ENCODE data around the gene CDH22.

Gene CDH22

DNA sequence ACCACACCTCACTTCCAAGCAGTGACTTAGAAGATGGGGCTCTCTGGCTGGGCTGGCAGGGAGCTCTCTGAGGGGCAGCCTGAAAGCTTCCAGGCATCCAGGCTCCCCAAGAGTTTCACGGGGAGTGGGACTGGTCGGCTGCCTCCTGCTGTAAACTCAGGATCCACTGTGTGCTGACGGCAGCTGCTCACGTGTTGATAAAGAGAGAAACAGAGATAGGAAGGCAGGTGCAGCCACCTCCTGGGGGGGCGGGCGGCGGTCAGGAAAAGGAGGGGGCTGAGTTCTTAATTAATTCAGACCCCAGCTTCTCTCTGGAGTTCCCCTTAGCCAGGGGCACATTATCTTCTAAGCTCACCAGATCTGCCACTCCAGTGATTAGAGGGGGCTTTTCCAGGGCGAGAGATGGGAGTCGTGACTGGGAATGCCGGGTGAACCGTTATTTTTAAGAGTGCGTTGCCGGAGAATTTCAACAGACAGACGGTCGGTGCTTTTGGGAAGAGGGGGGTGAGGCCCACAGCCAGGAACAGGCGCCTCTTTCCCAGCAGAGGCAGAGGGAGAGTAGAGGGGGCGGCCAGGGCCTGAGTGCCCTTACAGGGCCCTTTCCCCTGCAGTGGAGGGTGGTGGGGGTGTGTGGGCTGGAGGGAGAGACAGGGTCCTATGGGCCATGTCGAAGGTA, 119.3 kb downstream of the CDH22 start:
- no peak for DNase-seq

DNA sequence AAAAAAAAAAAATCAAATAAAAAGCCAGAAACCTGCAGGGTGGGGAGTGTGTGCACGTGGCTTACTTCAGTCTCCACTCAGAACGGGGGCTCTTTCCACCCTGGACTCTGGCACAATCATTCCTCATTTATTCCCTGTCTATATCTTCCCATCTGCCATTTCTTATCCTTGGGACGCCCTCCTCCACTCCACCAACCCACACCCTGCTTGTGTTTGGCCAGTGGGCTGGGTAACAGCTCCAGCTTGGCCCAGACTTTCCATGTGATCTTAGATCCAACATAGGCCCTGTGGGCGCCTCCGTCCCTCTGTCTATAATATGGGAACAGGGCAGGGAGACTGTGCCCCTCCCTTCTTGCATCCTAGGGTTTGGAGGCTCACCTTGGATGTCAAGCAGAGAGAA, 122.1 kb downstream of the CDH22 start:
- no peak for DNase-seq

DNA sequence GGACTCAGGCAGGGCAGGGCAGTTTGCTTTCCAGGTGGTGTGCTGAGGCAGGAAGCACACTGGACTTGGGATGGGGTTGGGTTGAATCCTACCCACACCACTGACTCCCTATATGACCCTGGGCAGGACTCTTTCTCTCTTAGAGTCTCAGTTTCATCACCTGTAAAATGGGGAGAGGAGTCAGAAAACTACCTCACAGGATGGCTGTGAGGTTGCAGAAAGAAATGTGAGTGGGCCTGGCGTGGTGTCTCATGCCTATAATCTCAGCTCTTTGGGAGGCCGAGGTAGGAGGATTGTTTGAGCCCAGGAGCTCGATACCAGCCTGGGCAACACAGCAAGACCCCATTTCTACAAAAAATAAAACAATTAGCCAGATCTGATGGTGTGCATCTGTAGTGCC, 122.9 kb downstream of the CDH22 start:
- no peak for DNase-seq

DNA sequence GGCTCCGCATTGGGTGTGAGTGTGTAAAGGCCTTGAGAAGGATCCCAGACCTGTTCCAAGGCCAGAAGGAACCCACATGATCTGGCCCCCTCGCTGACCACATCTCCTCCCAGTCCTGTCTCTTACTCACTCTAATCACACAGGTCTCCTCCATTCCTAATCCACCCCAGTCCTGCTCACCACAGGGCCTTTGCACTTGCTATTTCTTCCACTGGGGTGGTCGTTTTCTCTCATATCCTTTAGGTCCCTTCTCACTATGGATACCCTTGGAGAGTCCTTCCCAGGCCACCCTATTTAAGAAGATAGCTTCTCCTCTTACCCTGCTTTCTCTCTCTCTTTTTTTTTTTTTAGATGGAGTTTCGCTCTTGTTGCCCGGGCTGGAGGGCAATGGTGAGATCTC, 124.5 kb downstream of the CDH22 start:
- DNase-seq = no peak

DNA sequence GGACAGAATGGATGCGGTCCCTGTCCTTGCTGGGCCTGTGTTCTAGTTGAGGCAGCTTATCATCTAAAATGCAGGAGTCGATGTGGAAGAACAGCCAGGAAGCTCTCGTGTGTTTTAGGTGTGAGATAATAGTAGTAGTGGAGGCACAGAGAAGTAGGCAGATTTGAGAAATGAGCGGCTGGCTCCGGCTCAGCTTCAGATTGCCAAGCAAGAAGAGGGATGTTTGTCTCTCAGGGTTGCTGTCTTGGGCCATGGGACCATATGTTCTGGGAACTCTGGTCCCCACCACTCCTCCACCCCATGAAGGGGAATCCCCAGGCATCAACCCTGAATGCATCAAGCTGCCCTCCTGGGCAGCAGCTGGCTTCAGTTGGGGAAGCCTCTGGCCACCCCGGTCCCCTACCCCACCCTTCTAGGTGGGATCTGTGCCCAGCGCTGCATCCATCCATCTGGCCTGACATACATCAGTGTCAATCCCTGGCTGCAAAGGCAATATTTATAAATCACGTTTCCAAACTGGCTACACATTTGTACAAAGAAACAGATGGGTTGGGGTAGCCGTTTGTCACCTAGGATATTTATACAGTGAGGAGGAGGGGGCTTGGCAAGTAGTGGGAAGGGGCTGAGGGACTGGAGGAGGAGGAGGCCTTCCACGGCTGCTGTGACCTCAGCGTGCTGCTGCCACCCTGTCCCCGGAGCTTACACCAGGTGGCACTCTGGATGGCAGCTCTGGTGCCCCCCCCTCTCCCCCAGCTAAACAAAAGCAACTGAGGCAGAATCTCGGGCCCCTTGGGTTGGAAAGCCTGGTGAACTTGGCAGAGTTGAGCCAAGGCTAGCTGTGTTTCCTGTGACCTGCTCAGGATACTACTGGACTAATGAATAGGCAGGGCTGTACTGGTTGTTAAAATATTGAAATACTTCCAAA, 125.8 kb downstream of the CDH22 start:
- DNase-seq = no peak

DNA sequence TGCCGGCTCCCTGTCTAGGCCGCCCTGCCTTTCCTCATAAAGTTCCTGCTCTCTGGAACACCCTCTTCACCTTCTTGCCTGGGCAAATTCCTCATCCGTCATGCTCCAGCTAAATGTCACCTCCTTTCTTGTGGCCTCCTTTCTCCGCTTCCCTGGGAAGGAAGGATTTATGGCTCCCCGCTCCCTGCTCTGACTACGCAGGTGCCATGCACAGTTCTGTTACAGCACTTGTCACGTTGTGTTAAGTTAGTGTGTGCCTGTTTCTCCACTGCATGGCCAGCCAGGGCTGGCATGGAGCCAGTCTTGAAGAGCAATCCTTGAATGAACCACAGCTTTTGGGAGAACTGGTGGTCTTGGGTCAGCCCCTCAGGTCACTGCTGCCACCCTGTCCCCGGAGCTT, 128.4 kb downstream of the CDH22 start:
- no peak for DNase-seq

DNA sequence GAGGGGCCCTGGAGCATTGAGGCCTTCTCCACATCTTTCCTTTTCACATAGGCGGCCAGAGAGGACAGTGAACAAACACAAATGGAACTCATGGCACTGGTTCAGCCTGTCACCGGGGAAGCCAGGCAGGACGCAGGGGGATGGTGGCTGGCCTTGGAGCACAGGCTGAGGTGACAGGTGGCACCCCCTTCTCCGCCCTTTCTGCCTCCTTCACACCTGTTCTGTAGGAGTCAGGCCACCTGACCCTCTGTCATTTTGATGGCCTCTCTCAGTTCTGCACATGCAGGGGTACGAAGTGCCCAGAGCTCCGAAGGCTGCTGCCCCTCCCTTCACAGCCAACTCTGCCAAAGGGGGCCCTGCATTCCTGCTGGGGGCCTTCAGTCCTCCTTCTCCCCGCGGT, 129.4 kb downstream of the CDH22 start:
- DNase-seq = no peak

DNA sequence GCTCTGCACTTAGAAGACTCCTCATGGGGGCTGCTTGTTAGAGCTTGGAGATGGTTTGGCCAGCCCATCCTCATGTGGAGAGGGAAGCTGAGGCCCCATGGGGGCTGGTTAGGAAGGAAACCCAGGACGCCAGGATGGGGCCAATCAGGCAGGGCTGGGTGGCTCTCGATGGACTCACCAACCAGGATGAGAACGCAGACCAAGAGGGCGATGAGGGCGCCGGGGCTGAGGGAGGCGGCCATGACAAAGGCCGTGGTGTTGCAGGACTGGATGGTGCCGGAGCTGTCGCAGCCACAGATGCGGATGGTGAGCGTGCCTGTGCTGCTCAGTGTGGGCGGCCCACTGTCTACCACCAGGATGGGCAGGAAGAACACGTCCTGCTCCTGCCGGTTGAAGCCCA, 130.5 kb downstream of the CDH22 start:
- DNase-seq = no peak

DNA sequence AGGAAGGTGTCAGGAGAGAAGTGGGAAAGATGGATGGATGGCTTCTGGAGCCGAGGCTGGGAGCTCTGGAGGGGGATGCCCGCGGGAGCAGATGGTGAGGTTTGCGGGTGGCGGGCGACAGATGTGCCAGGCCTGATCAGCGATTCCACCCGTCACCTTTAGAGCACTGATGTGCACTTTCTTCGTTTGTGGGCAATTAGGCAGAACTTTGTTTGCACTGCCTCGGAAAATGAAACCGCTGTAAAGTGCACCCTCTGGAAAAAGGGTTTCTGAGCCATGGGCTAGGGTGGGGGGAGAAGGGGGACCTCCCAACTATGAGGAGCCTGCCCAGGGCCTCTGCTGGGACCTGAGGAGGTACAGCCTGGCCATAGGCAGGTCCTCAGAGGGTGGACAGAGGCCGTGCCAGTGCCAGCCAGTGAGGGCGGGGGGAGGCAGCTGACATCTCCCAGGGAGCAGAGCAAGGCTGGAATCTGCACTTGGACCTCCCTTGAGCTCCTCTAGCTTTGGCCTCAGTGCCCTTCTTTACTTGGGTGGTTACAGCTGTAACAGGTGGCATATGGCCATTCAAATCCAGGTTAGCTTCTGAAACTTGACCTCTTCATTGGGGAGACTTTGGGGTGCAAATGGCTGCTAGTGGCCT, 131.4 kb downstream of the CDH22 start:
- no peak for DNase-seq

DNA sequence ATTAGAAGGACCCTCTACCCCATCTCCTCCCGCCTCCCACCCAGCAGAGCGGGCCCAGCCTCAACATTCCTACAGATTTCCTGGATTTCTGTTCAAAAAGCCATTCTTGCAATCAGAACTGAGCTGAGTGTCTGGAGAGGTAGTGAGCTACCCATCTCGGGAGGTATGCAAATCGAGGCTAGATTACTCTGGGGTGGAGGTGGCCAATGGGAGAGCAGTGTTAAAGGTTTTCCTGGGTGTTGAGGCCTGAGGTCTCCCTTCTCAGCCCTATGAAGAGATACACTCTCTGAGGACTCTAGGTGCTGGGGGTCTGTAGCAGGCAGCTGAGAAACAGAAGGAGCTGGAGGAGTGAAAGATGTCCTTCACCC, 133.2 kb downstream of the CDH22 start:
- DNase-seq = no peak

DNA sequence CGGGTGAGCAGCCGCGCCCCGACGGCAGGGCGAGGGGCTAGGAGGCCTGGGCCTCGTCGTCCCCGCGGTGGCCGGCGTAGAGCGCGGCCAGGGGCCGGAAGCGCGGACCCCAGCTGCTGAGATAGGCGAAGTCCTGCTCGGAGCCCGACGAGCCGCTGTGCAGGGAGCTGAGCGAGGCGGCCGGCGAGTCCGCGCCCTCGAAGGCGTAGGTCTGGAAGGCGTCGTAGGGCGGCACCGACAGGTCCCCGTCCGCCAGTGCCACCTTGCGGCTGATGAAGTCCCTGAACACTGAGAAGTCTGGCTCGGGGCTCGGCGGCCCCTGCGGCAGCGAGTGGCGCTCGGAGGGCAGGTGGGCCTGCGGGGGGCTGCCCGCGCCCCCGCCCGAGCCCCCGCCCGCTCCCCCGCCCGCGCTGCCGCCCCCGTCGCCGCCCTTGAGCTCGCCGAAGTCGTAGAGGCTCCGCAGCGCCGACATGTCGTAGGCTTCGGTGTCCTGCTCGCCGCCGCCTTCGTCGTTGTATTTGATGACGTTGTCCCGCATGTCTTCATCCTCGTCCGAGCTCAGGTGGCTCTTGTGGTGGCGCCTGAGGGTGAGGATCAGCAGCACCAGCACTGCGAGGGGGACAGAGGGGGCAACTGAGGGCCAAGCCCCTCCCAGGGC, 133.7 kb downstream of the CDH22 start:
- peak; percentile 91 for DNase-seq

DNA sequence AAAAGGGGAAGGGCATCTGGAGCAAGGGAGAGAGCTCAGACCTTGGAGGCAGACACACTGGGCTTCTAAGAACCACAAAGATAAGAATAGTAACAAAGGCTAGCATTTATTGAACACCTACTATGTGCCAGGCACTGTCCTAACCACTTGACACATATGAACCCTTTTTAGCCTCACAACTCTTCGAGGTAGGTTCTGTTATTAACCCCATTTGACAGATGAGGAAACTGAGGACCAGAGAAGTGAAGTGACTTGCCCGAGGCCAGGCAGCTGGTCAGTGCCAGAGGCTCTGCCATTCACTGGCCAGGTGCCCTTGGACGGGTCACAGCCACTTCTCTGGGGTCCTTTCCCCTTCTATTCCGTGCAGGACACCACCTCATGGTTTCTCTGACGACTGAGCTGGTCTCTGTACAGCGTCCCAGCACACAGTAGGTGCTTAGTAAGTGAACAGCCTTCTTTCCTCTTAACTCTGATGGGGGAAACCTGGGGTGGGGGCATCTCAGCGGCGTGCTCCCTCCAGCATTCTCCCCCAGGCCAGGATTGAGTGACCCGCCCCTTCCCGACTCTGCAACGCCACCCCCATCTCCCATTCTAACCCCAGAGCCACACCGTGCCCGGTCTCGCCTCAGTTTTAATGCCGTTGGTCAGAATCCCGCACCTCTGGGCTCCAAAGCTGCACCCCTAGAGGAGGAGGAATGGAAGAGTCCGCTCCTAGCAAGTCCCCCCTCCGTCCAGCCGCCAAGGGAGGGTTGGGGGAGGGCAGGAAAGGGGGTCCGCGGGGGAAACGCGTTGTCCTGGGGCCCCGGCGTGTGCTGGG, 134.4 kb downstream of the CDH22 start:
- DNase-seq = no peak

DNA sequence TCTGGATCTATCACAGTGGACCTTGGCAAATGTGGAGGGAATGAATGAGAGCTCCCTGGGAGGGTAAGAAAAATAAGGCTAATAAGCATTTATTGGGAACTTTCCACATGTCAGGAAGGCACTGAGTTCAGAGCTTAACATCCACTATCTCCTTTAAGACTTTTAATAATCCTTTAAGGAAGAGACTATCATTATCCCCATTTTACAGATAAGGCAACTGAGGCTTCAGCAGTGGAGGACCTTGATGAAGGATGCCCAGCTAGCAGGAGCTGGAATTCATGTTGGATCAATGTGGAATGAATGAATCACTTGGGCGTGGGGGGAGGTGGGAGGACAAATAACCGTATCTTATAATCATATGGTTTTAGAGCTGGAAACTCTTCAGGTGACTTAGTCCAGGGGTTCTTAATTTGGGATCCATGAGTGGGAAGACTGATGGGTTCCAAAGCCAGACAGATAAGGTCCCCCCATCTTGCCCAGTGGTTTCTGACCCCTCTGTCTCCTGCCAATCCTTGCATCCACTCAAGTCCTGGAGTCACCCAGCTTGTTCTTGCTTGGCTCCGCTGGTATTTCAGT, 135.2 kb downstream of the CDH22 start:
- DNase-seq = no peak

DNA sequence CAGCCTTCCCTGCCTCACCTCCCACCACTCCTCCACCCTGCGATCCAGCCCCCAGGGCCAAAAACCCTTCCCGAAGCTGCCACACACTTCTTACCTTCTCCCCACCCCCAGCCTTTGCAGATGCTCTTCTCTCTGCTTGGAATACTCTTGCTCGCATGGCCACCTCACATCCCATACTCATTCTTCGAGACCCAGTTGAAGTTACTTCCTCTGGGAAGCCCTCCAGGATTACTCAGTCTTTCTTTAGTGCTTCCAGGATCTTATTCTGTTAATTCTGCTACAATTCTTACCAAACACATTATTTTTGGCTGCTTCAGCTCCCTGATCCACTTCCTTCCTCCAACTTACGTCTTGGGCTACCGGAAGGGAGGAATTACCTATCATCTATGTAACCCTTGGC, 135.8 kb downstream of the CDH22 start:
- no peak for DNase-seq

DNA sequence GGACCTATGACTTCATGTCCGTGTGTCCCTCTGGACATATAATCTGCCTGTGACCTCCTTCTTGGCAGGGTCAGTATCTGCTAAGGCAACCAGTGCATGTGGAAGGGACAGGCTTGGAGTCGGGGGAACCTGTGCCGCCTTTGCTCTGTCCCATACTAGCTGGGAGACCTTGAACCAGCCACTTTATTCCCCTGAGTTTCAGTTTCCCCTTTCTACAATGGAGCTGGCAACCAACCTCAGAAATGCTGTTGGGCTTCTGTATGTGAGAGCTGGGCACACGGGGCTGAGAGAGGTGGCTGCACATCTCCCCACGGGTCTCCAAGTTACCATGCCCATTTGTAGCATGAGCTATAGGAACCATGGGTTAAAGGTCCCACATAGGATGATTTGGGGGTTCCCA, 136.4 kb downstream of the CDH22 start:
- DNase-seq = no peak

DNA sequence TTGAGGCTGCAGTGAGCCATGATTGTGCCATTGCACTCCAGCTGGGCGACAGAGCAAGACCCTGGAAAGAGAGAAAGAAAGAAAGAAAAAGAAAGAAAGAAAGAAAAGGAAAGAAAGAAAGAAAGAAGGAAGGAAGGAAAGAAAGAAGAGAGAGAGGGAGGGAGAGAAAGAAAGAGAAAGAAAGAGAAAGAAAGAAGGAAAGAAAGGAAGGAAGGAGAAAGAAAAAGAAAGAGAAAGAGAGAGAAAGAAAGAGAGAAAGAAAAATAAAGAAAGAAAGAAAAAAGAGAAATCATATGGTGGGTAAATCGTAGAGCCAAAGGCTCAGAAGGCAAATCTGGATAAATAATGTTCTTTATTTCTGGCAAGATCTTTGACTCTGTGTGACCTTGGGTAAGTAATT, 136.8 kb downstream of the CDH22 start:
- no peak for DNase-seq

DNA sequence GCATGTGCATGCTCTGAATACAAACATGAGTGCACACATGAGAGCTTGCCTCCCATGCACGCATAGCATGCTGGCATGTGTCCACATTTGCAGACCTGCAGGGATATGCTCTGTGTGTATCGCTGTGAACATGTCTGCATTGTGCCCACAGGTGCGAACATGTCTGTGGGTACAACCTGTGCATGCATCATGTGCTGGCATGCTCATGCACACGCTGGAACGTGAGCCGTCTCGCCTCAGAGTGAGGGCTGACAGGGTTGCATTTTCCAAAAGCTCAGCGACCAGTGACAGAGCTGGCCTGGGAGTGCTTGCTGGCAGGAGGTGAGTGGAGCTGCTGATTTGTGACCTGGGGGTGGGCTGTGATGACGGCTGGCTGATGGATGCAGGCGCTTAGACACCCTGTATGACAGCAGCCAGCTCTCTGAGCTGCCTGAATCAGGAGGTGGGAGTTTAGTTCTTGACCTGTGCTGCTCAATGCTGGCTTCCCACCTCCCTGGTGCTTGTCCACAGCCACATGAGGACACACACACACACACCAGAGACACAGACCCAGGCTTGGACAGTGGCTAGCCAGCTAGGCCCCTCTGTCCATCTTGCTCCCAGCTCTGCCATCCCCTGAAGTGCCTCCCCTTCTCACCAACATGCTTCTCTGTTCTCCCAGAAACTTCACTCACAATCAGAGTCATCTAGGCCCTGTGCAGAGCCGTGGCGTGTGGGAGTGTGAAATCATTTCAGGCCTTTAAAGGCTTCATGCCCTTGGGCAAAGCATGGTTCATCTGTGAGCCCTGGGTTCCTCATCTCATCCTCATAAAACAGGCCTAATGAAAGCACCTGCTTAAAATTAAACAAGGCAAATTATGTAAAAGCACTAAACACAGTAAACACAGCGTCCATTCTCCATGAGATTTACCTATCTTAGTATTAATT, 138.8 kb downstream of the CDH22 start:
- no peak for DNase-seq

DNA sequence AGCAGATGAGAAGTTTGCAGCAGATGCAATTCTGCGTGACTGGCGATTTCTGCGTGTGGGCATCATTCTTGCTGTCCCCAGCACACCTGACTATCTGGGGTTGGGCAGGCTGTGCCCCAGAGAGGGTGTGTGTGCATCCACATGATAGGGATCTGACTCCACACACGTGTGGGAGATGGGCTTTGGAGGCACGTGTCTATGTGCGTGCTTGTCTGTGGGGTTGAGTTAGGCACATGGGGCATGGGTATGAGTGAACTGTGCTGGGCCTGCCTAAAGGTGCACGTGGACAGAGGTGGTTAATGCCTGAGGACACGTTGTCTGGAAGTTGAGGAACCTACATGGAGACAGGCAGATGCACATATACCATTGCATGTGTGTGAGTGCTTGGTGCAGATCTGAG, 139.9 kb downstream of the CDH22 start:
- no peak for DNase-seq

DNA sequence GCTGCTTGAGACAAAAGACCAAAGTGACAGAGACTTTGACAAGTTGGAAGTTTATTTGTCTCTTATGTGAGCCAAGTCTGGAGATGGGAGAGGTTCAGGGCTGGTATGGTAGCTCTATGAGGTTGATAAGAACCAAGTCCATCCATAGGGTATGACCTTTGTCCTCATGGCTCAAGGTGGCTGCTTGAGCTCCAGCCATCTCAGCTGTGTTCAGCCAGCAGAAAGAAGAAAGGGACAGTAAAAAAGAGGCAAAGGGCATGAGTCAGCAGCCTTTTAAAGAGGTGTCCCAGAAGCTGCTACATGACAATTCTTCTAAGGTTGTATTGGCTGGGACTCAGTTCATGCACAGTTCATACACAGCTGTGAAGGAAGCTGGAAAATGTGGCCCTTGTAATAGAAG, 141.2 kb downstream of the CDH22 start:
- no peak for DNase-seq

DNA sequence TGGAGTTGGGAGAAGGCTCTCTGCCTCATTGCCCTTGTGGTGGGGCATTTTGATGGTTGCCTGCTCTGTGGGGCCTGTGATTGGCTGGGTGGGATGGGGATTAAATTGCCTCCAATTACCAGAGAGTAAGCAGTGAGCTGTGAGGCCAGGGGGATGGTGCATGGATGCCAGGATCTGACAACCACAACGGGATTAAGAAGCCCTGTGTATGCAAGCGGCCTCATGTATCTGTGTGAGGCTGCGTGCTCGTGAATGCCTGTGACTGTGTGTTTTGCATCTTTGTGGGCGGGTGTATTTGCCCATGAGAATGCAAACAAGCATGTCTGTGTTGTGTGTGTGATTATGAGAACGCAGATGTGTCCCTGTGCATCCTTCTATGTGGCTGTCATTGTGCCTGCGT, 144.0 kb downstream of the CDH22 start:
- DNase-seq = no peak

DNA sequence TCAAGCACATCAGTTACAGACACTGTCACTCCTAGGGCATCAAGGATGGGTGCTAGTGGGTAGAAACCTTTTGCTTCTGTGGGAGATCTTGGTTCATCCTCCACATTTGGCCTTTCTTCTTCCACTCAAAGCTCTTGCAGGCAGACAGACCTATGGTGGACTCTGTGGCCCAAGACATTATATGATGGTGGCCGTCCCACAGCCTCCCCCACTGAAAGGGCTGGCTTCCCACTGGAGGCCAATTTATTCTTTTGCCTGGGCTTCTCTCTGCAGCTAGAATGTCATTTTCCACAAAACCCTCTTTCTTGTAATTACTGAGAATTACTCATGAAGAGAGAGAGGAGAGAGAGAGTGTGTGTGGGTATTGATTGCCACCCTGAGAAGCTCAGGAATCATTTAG, 146.4 kb downstream of the CDH22 start:
- no peak for DNase-seq

Data from hematopoietic multipotent progenitor cell treated with erythropoietin and hydrocortisone succinate and interleukin-3 and kit ligand, for 6 days (in vitro differentiated cells).